Loucy (cell line): ENCODE measurements around the gene VWF.

Experiments
- CTCF ChIP-seq: fragments of 200-600 bp; sonication (generic); conservative IDR thresholded peaks from 2 replicates; pipeline ENCODE4 v1.5.1; 2014; ENCODE audit warnings: mild to moderate bottlenecking, antibody characterized with exemption, low read length
- EZH2phosphoT487 ChIP-seq: fragments of 200-600 bp; IDR thresholded peaks from 2 replicates; pipeline ENCODE4 v1.6.1; 2018; ENCODE audit warnings: antibody characterized with exemption, mild to moderate bottlenecking, moderate library complexity, borderline replicate concordance

- no peak for TF ChIP-seq CTCF
- TF ChIP-seq EZH2phosphoT487: no peak
Measured at GRCh38 chr12:6154730-6155459, 30.4 kb upstream of the VWF start.
